BJ (cell line): ENCODE results near the gene NUTM1. TPM values are rescaled to one million over a fixed set of nuclear protein-coding genes. Genes with fewer than 3 reads are reported as not detected.
"Not testable (repeated sequence)": the region's sequence is repeated elsewhere in the genome, so short reads cannot be mapped to it uniquely, and the experiment has no call there.

Experiments
- CTCF ChIA-PET: fragments of 350-600 bp; formaldehyde crosslinking; extraction: SDS; loops from one replicate; lab custom pipeline; 2021; ENCODE audit warnings: antibody characterized with exemption, inconsistent platforms; lab: Yijun Ruan, JAX
- POLR2A ChIA-PET: fragments of 300-600 bp; sonication (Branson Sonifier 250); formaldehyde crosslinking; extraction: SDS; loops from one replicate; lab custom pipeline; 2021; ENCODE audit warnings: antibody characterized with exemption; lab: Charles Lee
- DNase-seq: peaks from one replicate; pipeline ENCODE4 v3.0.0-alpha.2; 2011; ENCODE audit warnings: low read depth
- H3K27me3 ChIP-seq: 2 replicates; pipeline ENCODE4 v1.6.0; 2011; ENCODE audit warnings: low read length; ENCODE audit not compliant: control insufficient read depth, insufficient read depth
- H3K36me3 ChIP-seq: 2 replicates; pipeline ENCODE4 v1.5.1; 2011; ENCODE audit warnings: low read length; ENCODE audit not compliant: control insufficient read depth, insufficient read depth
- H3K4me3 ChIP-seq: 2 replicates; pipeline ENCODE4 v1.5.1; 2011; ENCODE audit warnings: low read depth, mild to moderate bottlenecking, control low read depth, low read length
- polyA plus RNA-seq: library from polyadenylated mRNA; depleted of rRNA; stranded (reverse); fragments of >200 nt; gene quantifications from 2 replicates; pipeline ENCODE4 v1.2.3, GENCODE V29; 2011
- TF ChIP-seq, protein P1 (sequence below): IDR thresholded peaks from 2 replicates; pipeline ENCODE4 v1.5.1; 2011; ENCODE audit warnings: low read depth, mild to moderate bottlenecking, control low read depth, inconsistent platforms, low read length, moderate library complexity; ENCODE audit not compliant: insufficient read depth

NUTM1 gene
- polyA plus RNA-seq, 1 experiment: not detected

DNA sequence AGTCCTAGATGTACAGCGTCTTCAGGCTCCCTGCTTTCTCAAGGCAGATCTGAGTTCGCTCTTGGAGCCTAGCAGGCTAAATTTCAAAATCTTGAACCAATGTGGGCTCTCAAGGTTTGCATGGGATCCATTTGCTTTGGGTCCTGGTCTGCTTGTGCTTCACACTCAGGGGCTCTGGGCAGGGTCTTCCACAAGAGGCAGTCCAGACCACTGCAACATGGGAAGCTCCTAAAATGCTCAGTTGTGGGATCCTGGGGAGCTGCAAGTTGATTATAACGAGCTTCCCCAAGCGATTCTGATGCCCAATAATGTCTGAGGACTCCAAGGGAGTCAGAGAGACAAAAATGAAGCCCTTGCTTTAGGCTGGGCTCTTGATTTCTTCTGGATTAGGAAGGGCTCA is 6.7 kb downstream of the NUTM1 start:
- ChIA-PET CTCF (no interaction called here), POLR2A (no interaction called here)
- Histone ChIP-seq H3K4me3 (no peak overlapping the region), H3K27me3 (no peaks in the 10 kb centered on the region; the same call in none of the 2 replicates), H3K36me3 (no peaks in the 10 kb centered on the region; the same call in 1 of the 2 replicates)
- TF ChIP-seq, protein P1, sequence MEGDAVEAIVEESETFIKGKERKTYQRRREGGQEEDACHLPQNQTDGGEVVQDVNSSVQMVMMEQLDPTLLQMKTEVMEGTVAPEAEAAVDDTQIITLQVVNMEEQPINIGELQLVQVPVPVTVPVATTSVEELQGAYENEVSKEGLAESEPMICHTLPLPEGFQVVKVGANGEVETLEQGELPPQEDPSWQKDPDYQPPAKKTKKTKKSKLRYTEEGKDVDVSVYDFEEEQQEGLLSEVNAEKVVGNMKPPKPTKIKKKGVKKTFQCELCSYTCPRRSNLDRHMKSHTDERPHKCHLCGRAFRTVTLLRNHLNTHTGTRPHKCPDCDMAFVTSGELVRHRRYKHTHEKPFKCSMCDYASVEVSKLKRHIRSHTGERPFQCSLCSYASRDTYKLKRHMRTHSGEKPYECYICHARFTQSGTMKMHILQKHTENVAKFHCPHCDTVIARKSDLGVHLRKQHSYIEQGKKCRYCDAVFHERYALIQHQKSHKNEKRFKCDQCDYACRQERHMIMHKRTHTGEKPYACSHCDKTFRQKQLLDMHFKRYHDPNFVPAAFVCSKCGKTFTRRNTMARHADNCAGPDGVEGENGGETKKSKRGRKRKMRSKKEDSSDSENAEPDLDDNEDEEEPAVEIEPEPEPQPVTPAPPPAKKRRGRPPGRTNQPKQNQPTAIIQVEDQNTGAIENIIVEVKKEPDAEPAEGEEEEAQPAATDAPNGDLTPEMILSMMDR: no peak
- DNase-seq: no peak

- DNase-seq, POLR2A ChIA-PET, H3K27me3 ChIP-seq, H3K4me3 ChIP-seq, H3K36me3 ChIP-seq: not testable (repeated sequence)
- CTCF ChIA-PET: interaction anchor here (1.1 to 2.4 kb wide), 4 partner anchors 9 to 112 kb away, joined by 3 to 12 read pairs (median 6); partner anchors contain the start of genes LPCAT4, NOP10 and NUTM1
Observed at GRCh38 chr15:34352996-34353395, 9.9 kb downstream of the NUTM1 start.

DNA sequence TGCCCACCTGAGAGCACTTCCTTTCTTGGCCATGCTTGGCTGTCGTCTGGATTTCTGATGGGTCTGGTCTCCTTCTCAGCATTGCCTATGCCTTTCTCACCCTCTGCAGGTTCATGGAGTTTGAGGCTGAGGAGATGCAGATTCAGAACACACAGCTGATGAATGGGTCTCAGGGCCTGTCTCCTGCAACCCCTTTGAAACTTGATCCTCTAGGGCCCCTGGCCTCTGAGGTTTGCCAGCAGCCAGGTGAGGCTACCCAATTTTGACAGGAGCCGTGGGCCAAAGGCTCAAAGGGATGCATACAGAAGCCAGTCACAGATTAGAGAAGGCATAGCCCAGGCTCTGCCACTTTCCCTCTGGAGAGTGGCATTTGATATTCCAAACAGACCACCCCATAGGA is 10.5 kb downstream of the NUTM1 start:
- ChIA-PET CTCF (interaction anchor here (1.2 to 3.4 kb wide), 3 partner anchors 8 to 14 kb away, joined by 5 to 19 read pairs (median 12); partner anchors contain the start of genes LPCAT4, NOP10 and NUTM1), POLR2A (interaction anchor here (0.6 kb wide), 1 partner anchor 40 kb away, joined by 6 read pairs; no protein-coding TSS in a partner anchor)
- H3K36me3 ChIP-seq: peaks cover 4% of the 10 kb centered on the region
- no peak for DNase-seq
- TF ChIP-seq, protein P1: no peak
- no peak overlapping the region for H3K4me3 ChIP-seq
- H3K27me3 ChIP-seq: no peaks in the 10 kb centered on the region; the same call in 1 of the 2 replicates

DNA sequence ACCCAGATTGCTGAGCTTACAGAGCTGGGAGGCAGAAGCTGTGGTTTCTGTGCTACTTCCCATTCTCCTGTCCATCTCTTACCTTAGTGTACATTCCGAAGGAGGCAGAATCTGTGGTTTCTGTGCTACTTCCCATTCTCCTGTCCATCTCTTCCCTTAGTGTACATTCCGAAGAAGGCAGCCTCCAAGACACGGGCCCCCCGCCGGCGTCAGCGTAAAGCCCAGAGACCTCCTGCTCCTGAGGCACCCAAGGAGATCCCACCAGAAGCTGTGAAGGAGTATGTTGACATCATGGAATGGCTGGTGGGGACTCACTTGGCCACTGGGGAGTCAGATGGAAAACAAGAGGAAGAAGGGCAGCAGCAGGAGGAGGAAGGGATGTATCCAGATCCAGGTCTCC is 11.2 kb downstream of the NUTM1 start:
- Histone ChIP-seq H3K36me3 (peaks cover 8% of the 10 kb centered on the region), H3K27me3 (no peaks in the 10 kb centered on the region), H3K4me3 (no peak overlapping the region)
- TF ChIP-seq, protein P1: no peak
- no peak for DNase-seq
- ChIA-PET POLR2A (no interaction called here), CTCF (interaction anchor here (0.5 to 3.4 kb wide), 3 partner anchors 11 to 189 kb away, joined by 4 to 19 read pairs (median 12); partner anchors contain the start of genes LPCAT4, NOP10 and NUTM1)

DNA sequence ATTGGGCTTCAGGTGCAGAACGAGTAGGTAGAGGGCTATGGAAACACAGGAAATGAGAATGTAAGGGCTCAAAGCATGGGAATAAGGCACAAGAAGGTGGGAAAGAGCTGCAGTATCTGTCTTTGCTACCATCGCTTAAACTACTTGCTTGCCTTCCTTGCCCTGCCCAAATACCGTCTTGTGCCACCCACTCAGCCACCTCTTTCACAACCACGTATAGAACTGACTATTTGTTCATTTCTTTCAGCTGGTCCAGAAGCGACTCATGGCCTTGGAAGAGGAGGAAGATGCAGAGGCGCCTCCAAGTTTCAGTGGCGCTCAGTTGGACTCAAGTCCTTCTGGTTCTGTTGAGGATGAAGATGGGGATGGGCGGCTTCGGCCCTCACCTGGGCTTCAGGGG is 12.1 kb downstream of the NUTM1 start:
- TF ChIP-seq, protein P1: no peak
- DNase-seq: no peak
- Histone ChIP-seq H3K36me3 (peaks cover 11% of the 10 kb centered on the region), H3K4me3 (no peak overlapping the region), H3K27me3 (no peaks in the 10 kb centered on the region)
- CTCF ChIA-PET: interaction anchor here (2.4 to 3.4 kb wide), 2 partner anchors 12 kb away, joined by 12 to 19 read pairs; partner anchors contain the start of genes LPCAT4, NOP10 and NUTM1
- POLR2A ChIA-PET: no interaction called here

DNA sequence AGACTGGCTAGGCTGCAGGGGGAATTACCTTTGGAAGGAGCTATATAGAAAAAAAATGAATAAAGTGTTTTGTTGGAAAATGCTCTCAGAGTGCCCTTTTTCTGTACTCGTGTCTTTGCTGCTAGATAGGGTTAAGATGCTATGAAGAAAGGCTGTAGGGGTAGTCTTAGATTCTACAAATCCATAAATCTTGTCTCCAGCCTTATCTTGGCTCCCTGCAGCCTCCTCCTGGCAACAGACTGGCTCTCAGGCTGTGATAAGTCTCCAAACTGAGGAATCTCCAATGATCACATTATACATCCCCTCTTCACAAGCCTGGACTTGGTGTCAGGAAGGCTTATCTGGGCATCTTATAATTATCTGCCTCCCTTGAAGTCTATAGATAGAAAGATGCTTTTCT is 14.5 kb downstream of the NUTM1 start:
- no peaks in the 10 kb centered on the region for H3K27me3 ChIP-seq
- ChIA-PET CTCF (interaction anchor here (0.9 to 3.5 kb wide), 4 partner anchors 10 to 119 kb away, joined by 3 to 11 read pairs (median 8); partner anchors contain the start of genes LPCAT4, NOP10 and NUTM1), POLR2A (no interaction called here)
- DNase-seq: no peak
- H3K36me3 ChIP-seq: peaks cover 18% of the 10 kb centered on the region
- TF ChIP-seq, protein P1: no peak
- no peak overlapping the region for H3K4me3 ChIP-seq
